Spleen (tissue), 7 donors: ENCODE data around the gene NR2C1.

Source experiments
- CTCF ChIP-seq, 11 experiments: fragments of 200-600 bp in 7 of 11; fragments of 450-650 bp in 4 of 11; sonication (generic) in 4 of 11; IDR thresholded peaks in 8 of 11; conservative IDR thresholded peaks in 3 of 11; 1 replicate in 7 of 11; 2 replicates in 4 of 11; pipeline versions ENCODE4 v1.4.0 to v1.8.0; 2016 to 2021; ENCODE audit warnings: antibody characterized with exemption in 11 of 11, inconsistent platforms in 4 of 11, mild to moderate bottlenecking in 1 of 11
- POLR2A ChIP-seq, 3 donors: fragments of 450-650 bp; IDR thresholded peaks; one replicate each; pipeline ENCODE4 v1.5.1; 2017; ENCODE audit warnings: antibody characterized with exemption in 3 of 3, mild to moderate bottlenecking in 1 of 3
- POLR2AphosphoS5 ChIP-seq, 3 donors: sonication (generic); formaldehyde crosslinking; IDR thresholded peaks; one replicate each; pipeline ENCODE4 v1.5.1; 2017; ENCODE audit warnings: antibody characterized with exemption in 3 of 3
- donor health status: DM: no; HTN: no; CAD: no; lungs with moderate emphysema.
- donor health status: DM: no; HTN: no; CAD: no.
- donor health status: DM: no; HTN: no; CAD: no.

DNA sequence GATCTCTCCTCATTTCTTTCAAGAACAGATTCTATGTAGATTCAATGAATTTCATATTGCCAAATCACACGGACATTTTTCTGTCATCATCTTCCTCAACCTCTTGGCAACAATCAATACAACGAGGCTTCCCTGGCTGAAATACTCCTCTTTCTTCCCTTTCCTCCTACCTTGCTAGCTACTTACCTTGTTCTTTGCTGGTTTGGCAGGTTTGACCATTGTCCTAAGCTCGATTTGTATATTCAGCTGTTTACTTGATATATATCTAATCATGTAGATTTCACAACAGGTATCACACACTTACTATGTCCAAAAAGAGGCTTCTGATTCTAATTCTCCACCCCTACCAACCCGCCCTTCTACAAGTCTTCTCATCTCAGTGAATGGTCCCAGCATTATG is 93.5 kb downstream of the NR2C1 start:
- TF ChIP-seq POLR2AphosphoS5 (IDR thresholded peaks at IDR 0.05) (no peak), CTCF (IDR thresholded peaks at IDR 0.05 in 8 of 11, conservative IDR thresholded peaks at IDR 0.05 in 3 of 11) (no peak), POLR2A (IDR thresholded peaks at IDR 0.05) (no peak)
